Activated naive CD8-positive, alpha-beta T cell (primary cell): ENCODE data around the gene ROMO1.

Experiments
- H3K27ac Mint-ChIP-seq: one replicate; pipeline ENCODE4 v1.8.0; 2021; ENCODE audit warnings: mixed read lengths
- H3K27me3 Mint-ChIP-seq: one replicate; pipeline ENCODE4 v1.8.0; 2021; ENCODE audit warnings: mixed read lengths
- H3K36me3 Mint-ChIP-seq: one replicate; pipeline ENCODE4 v1.8.0; 2021; ENCODE audit warnings: mixed read lengths
- H3K4me1 Mint-ChIP-seq: one replicate; pipeline ENCODE4 v1.8.0; 2021; ENCODE audit warnings: low read depth, mixed read lengths
- H3K4me3 Mint-ChIP-seq: one replicate; pipeline ENCODE4 v1.8.0; 2021; ENCODE audit warnings: mild to moderate bottlenecking, mixed read lengths
- H3K9me3 Mint-ChIP-seq: one replicate; pipeline ENCODE4 v1.8.0; 2021; ENCODE audit warnings: low read depth, mixed read lengths

ROMO1 gene

GRCh38 chr20:35699127-35699956 is at the start of gene ROMO1, which contains the start of gene NFS1:
Gene ROMO1 (plus strand): TSS chr20:35699405. CDS start chr20:35699633, 228 bp downstream.
Gene NFS1 (minus strand): TSS chr20:35699352. CDS start chr20:35699288, 64 bp downstream.
- H3K4me3 Mint-ChIP-seq = peak within 1 kb of the TSS; percentile 99
- H3K4me1 Mint-ChIP-seq = peaks cover 40% of the 10 kb centered on the region
- H3K27me3 Mint-ChIP-seq = no peaks in the 10 kb centered on the region
- no peaks in the 10 kb centered on the region for H3K9me3 Mint-ChIP-seq
- peak within 1 kb of the TSS; percentile 96 for H3K27ac Mint-ChIP-seq
- H3K36me3 Mint-ChIP-seq = peaks cover 3% of the 10 kb centered on the region

- peaks cover 3% of the 10 kb centered on the region for H3K36me3 Mint-ChIP-seq
- peak overlapping the region; percentile 76 for H3K27ac Mint-ChIP-seq
- H3K27me3 Mint-ChIP-seq = no peaks in the 10 kb centered on the region
- no peak overlapping the region for H3K4me3 Mint-ChIP-seq
- H3K9me3 Mint-ChIP-seq = no peaks in the 10 kb centered on the region
- peaks cover 58% of the 10 kb centered on the region for H3K4me1 Mint-ChIP-seq
Measured at GRCh38 chr20:35650632-35651031, 48.6 kb upstream of the ROMO1 start.

GRCh38 chr20:35651958-35652357 is 47.2 kb upstream of the ROMO1 start:
- no peaks in the 10 kb centered on the region for H3K9me3 Mint-ChIP-seq
- H3K36me3 Mint-ChIP-seq = peaks cover 3% of the 10 kb centered on the region
- no peak overlapping the region for H3K4me3 Mint-ChIP-seq
- H3K27ac Mint-ChIP-seq = no peak overlapping the region
- H3K27me3 Mint-ChIP-seq = no peaks in the 10 kb centered on the region
- peaks cover 56% of the 10 kb centered on the region for H3K4me1 Mint-ChIP-seq

GRCh38 chr20:35652641-35653429 is 46.4 kb upstream of the ROMO1 start:
- Mint-ChIP-seq H3K9me3 (no peaks in the 10 kb centered on the region), H3K27ac (no peak overlapping the region), H3K4me1 (peaks cover 58% of the 10 kb centered on the region), H3K27me3 (no peaks in the 10 kb centered on the region), H3K36me3 (peaks cover 6% of the 10 kb centered on the region), H3K4me3 (no peak overlapping the region)

- Mint-ChIP-seq H3K27me3 (no peaks in the 10 kb centered on the region), H3K36me3 (peaks cover 6% of the 10 kb centered on the region), H3K27ac (no peak overlapping the region), H3K4me3 (no peak overlapping the region), H3K4me1 (peaks cover 57% of the 10 kb centered on the region), H3K9me3 (no peaks in the 10 kb centered on the region)
Measured at GRCh38 chr20:35653430-35653734, 45.8 kb upstream of the ROMO1 start.

- no peak overlapping the region for H3K4me3 Mint-ChIP-seq
- H3K4me1 Mint-ChIP-seq = peaks cover 56% of the 10 kb centered on the region
- peaks cover 8% of the 10 kb centered on the region for H3K36me3 Mint-ChIP-seq
- no peaks in the 10 kb centered on the region for H3K27me3 Mint-ChIP-seq
- H3K27ac Mint-ChIP-seq = no peak overlapping the region
- H3K9me3 Mint-ChIP-seq = no peaks in the 10 kb centered on the region
Measured at GRCh38 chr20:35653893-35654292, 45.3 kb upstream of the ROMO1 start.

GRCh38 chr20:35654415-35654814 is 44.8 kb upstream of the ROMO1 start:
- Mint-ChIP-seq H3K9me3 (no peaks in the 10 kb centered on the region), H3K27me3 (no peaks in the 10 kb centered on the region), H3K36me3 (peaks cover 9% of the 10 kb centered on the region), H3K27ac (no peak overlapping the region), H3K4me1 (peaks cover 56% of the 10 kb centered on the region), H3K4me3 (no peak overlapping the region)

- Mint-ChIP-seq H3K27me3 (no peaks in the 10 kb centered on the region), H3K4me1 (peaks cover 57% of the 10 kb centered on the region), H3K27ac (peak overlapping the region; percentile 86), H3K9me3 (no peaks in the 10 kb centered on the region), H3K36me3 (peaks cover 10% of the 10 kb centered on the region), H3K4me3 (peak overlapping the region; percentile 74)
Measured at GRCh38 chr20:35657271-35657670, 41.9 kb upstream of the ROMO1 start.

GRCh38 chr20:35660122-35660937 is 38.9 kb upstream of the ROMO1 start:
- Mint-ChIP-seq H3K4me3 (peak overlapping the region; percentile 96), H3K4me1 (peaks cover 68% of the 10 kb centered on the region), H3K27ac (peak overlapping the region; percentile 100), H3K27me3 (no peaks in the 10 kb centered on the region), H3K9me3 (no peaks in the 10 kb centered on the region), H3K36me3 (peaks cover 10% of the 10 kb centered on the region)

- no peaks in the 10 kb centered on the region for H3K27me3 Mint-ChIP-seq
- peak overlapping the region; percentile 100 for H3K27ac Mint-ChIP-seq
- H3K4me1 Mint-ChIP-seq = peaks cover 68% of the 10 kb centered on the region
- H3K36me3 Mint-ChIP-seq = peaks cover 10% of the 10 kb centered on the region
- H3K9me3 Mint-ChIP-seq = no peaks in the 10 kb centered on the region
- H3K4me3 Mint-ChIP-seq = peak overlapping the region; percentile 96
Measured at GRCh38 chr20:35661053-35661452, 38.2 kb upstream of the ROMO1 start.

GRCh38 chr20:35661908-35662307 is 37.3 kb upstream of the ROMO1 start:
- H3K27me3 Mint-ChIP-seq = no peaks in the 10 kb centered on the region
- peak overlapping the region; percentile 96 for H3K4me3 Mint-ChIP-seq
- peaks cover 10% of the 10 kb centered on the region for H3K36me3 Mint-ChIP-seq
- H3K9me3 Mint-ChIP-seq = no peaks in the 10 kb centered on the region
- H3K27ac Mint-ChIP-seq = peak overlapping the region; percentile 100
- peaks cover 62% of the 10 kb centered on the region for H3K4me1 Mint-ChIP-seq

- no peaks in the 10 kb centered on the region for H3K9me3 Mint-ChIP-seq
- peak overlapping the region; percentile 100 for H3K27ac Mint-ChIP-seq
- no peaks in the 10 kb centered on the region for H3K27me3 Mint-ChIP-seq
- H3K4me1 Mint-ChIP-seq = peaks cover 55% of the 10 kb centered on the region
- H3K36me3 Mint-ChIP-seq = peaks cover 6% of the 10 kb centered on the region
- peak overlapping the region; percentile 96 for H3K4me3 Mint-ChIP-seq
Measured at GRCh38 chr20:35662551-35662950, 36.7 kb upstream of the ROMO1 start.

- Mint-ChIP-seq H3K4me1 (peaks cover 46% of the 10 kb centered on the region), H3K27ac (peak overlapping the region; percentile 100), H3K27me3 (no peaks in the 10 kb centered on the region), H3K36me3 (peaks cover 13% of the 10 kb centered on the region), H3K9me3 (no peaks in the 10 kb centered on the region), H3K4me3 (peak overlapping the region; percentile 96)
Measured at GRCh38 chr20:35663516-35664465, 35.4 kb upstream of the ROMO1 start.
